SK-N-SH treated with all-trans-retinoic acid at 6 μM for 48 hours (cell line): ENCODE data around the gene CGB7.
"Not testable (repeated sequence)": the region's sequence is repeated elsewhere in the genome, so short reads cannot be mapped to it uniquely, and the experiment has no call there.

Experiments used
- GLIS3 ChIP-seq: fragments of 250-450 bp; sonication (Bioruptor Pico); IDR thresholded peaks from 2 replicates; pipeline ENCODE4 v1.5.0; 2020; ENCODE audit warnings: mild to moderate bottlenecking, moderate library complexity
- PATZ1 ChIP-seq: fragments of 250-450 bp; sonication (Bioruptor Pico); IDR thresholded peaks from 2 replicates; pipeline ENCODE4 v1.8.0; 2020; ENCODE audit warnings: mild to moderate bottlenecking, moderate library complexity, borderline replicate concordance
- RARB ChIP-seq: fragments of 250-450 bp; sonication (Bioruptor Pico); IDR thresholded peaks from 2 replicates; pipeline ENCODE4 v1.8.0; 2021; ENCODE audit warnings: mild to moderate bottlenecking, moderate library complexity
- TOX ChIP-seq: fragments of 250-450 bp; sonication (Bioruptor Pico); IDR thresholded peaks from 2 replicates; pipeline ENCODE4 v1.8.0; 2021; ENCODE audit warnings: mild to moderate bottlenecking, moderate library complexity, borderline replicate concordance
- ZFP30 ChIP-seq: fragments of 450-650 bp; formaldehyde crosslinking; IDR thresholded peaks from 2 replicates; pipeline ENCODE4 v1.5.0; 2022; ENCODE audit warnings: mild to moderate bottlenecking, moderate library complexity
- ZNF565 ChIP-seq: fragments of 450-650 bp; formaldehyde crosslinking; conservative IDR thresholded peaks from 2 replicates; pipeline ENCODE4 v1.5.0; 2020; ENCODE audit warnings: low read depth, mild to moderate bottlenecking, moderate library complexity
- TF ChIP-seq, protein P1 (sequence below): fragments of 250-450 bp; sonication (Bioruptor Pico); IDR thresholded peaks from 2 replicates; pipeline ENCODE4 v1.5.1; 2020; ENCODE audit warnings: low read depth, mild to moderate bottlenecking, moderate library complexity

DNA sequence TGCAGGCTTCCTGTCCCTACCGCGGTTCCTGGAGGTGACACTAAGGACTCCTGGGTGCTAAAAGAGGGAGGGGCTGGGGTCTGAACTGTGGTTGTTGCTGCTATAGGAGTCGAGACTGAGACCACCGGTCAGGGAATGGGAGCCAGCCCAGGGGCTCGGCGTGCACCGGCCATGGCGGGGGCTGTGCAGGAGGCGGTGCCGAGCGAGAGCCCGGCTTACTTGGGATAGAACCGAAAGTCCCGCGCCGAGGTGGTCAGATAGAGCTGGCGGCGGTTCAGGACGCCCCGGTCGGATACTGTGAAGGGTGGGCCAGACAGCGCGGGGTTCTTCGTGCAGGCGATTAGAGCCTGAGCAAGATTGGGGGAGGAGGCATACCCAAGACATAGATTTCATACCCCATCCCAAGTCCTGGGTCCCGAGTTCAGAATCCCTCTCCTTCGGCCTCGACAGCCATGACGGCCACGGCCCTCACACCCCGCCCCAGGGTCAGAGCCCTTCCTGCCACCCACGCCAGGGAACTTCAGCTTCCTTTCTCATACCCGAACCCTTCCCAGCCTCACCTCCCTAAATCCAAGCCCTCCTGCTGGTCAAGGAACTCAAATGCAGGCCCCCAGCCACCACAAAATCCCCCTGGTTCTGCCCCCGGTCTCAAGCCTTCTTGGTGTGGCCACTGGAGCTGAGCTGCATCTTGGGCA, 500 bp downstream of the CGB7 start:
- not testable (repeated sequence) for TF ChIP-seq RARB; ZNF565 (CRISPR knock-in tag); PATZ1; ZFP30; TOX (CRISPR knock-in tag); GLIS3 (CRISPR knock-in tag)
- TF ChIP-seq, protein P1, sequence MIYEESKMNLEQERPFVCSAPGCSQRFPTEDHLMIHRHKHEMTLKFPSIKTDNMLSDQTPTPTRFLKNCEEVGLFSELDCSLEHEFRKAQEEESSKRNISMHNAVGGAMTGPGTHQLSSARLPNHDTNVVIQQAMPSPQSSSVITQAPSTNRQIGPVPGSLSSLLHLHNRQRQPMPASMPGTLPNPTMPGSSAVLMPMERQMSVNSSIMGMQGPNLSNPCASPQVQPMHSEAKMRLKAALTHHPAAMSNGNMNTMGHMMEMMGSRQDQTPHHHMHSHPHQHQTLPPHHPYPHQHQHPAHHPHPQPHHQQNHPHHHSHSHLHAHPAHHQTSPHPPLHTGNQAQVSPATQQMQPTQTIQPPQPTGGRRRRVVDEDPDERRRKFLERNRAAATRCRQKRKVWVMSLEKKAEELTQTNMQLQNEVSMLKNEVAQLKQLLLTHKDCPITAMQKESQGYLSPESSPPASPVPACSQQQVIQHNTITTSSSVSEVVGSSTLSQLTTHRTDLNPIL (CRISPR knock-in tag): not testable (repeated sequence)
